ENCODE measurements around the gene DLG2.

The DLG2 gene

GRCh38 chr11:83972536-83972935 is 1654.6 kb downstream of the DLG2 start:
- no peak for DNase-seq (ENCODE audit: low read depth)
- no peak overlapping the region for H3K4me3 ChIP-seq (ENCODE audit: low read depth, low read length)
- TF ChIP-seq CTCF (conservative IDR thresholded peaks at IDR 0.05; ENCODE audit: low read depth, low read length): no peak

- TF ChIP-seq CTCF (conservative IDR thresholded peaks at IDR 0.05; ENCODE audit: low read depth, low read length): no peak
- H3K4me3 ChIP-seq (ENCODE audit: low read depth, low read length): no peak overlapping the region
- DNase-seq (ENCODE audit: low read depth): peak; percentile 73
Measured at GRCh38 chr11:83971063-83971462, 1656.1 kb downstream of the DLG2 start.

- no peak for TF ChIP-seq CTCF (conservative IDR thresholded peaks at IDR 0.05; ENCODE audit: low read depth, low read length)
- no peak for DNase-seq (ENCODE audit: low read depth)
Measured at GRCh38 chr11:83970061-83970671, 1657.0 kb downstream of the DLG2 start.

GRCh38 chr11:83957038-83957900 is 1669.9 kb downstream of the DLG2 start:
- no peak overlapping the region for H3K4me3 ChIP-seq (ENCODE audit: low read depth, low read length)
- peak; percentile 6 for DNase-seq (ENCODE audit: low read depth)
- no peak for TF ChIP-seq CTCF (conservative IDR thresholded peaks at IDR 0.05; ENCODE audit: low read depth, low read length)

More at GRCh38 chr11:83970061-83970671, 1657.0 kb downstream of the DLG2 start:
- no peak overlapping the region for H3K4me3 ChIP-seq (ENCODE audit: low read depth, low read length)

- no peak for TF ChIP-seq CTCF (conservative IDR thresholded peaks at IDR 0.05; ENCODE audit: low read depth, low read length)
- DNase-seq (ENCODE audit: low read depth): no peak
- no peak overlapping the region for H3K4me3 ChIP-seq (ENCODE audit: low read depth, low read length)
Measured at GRCh38 chr11:83956119-83956697, 1670.9 kb downstream of the DLG2 start.

- H3K4me3 ChIP-seq (ENCODE audit: low read depth, low read length): no peak overlapping the region
- DNase-seq (ENCODE audit: low read depth): no peak
- no peak for TF ChIP-seq CTCF (conservative IDR thresholded peaks at IDR 0.05; ENCODE audit: low read depth, low read length)
Measured at GRCh38 chr11:83954780-83955179, 1672.4 kb downstream of the DLG2 start.

Measured in choroid plexus epithelial cell (primary cell).